PC-3 (cell line): ENCODE measurements around the gene GRK2. TPM values are rescaled to one million over a fixed set of nuclear protein-coding genes. Genes with fewer than 3 reads are reported as not detected.

ENCODE experiments used
- ATAC-seq: fragments of 200-7000 bp; cut with Tn5 transposase; 2 replicates; pipeline ENCODE4 v1.9.1; 2020; ENCODE audit warnings: mild to moderate bottlenecking, moderate library complexity
- BruUV-seq: library from RNA; stranded (reverse); fragments of 400-500 nt; replicated peaks from 2 replicates; lab custom pipeline; 2021; lab: Mats Ljungman, UMichigan
- CTCF ChIA-PET: fragments of 300-600 bp; sonication (Branson Sonifier 250); formaldehyde crosslinking; loops from one replicate; lab custom pipeline; 2022; ENCODE audit warnings: antibody characterized with exemption; lab: Charles Lee
- POLR2A ChIA-PET: fragments of 300-600 bp; sonication (Branson Sonifier 250); formaldehyde crosslinking; loops from one replicate; lab custom pipeline; 2022; ENCODE audit warnings: antibody characterized with exemption; ENCODE audit not compliant: unreplicated experiment; lab: Charles Lee
- DNase-seq: peaks from one replicate; pipeline ENCODE4 v3.0.0-alpha.2; 2015
- H2AFZ ChIP-seq: fragments of 300-600 bp; sonication (generic); 2 replicates; pipeline ENCODE4 v1.6.0; 2016; ENCODE audit warnings: antibody characterized with exemption, low read length
- H3F3A ChIP-seq: fragments of 300-600 bp; sonication (generic); one replicate; pipeline ENCODE4 v1.6.0; 2017; ENCODE audit warnings: antibody characterized with exemption, low read length, control low read depth, mild to moderate bottlenecking; ENCODE audit not compliant: unreplicated experiment
- H3K27ac ChIP-seq: fragments of 300-600 bp; sonication (generic); 2 replicates; pipeline ENCODE4 v1.5.1; 2016; ENCODE audit warnings: mild to moderate bottlenecking, low read length
- H3K27me3 ChIP-seq: fragments of 300-600 bp; sonication (generic); 2 replicates; pipeline ENCODE4 v1.6.1; 2016; ENCODE audit warnings: low read length, mixed read lengths
- H3K36me3 ChIP-seq: fragments of 300-600 bp; sonication (generic); 2 replicates; pipeline ENCODE4 v1.6.1; 2016; ENCODE audit warnings: low read depth, mixed run types, low read length, mixed read lengths
- H3K4me1 ChIP-seq: fragments of 300-600 bp; sonication (generic); 2 replicates; pipeline ENCODE4 v1.5.1; 2016; ENCODE audit warnings: low read length; ENCODE audit not compliant: insufficient read depth
- H3K4me2 ChIP-seq: fragments of 300-600 bp; sonication (generic); 2 replicates; pipeline ENCODE4 v1.6.0; 2016; ENCODE audit warnings: low read length
- H3K4me3 ChIP-seq: fragments of 300-600 bp; sonication (generic); 2 replicates; pipeline ENCODE4 v1.5.1; 2016; ENCODE audit warnings: mild to moderate bottlenecking, low read length, mixed read lengths
- H3K79me2 ChIP-seq: fragments of 300-600 bp; sonication (generic); 2 replicates; pipeline ENCODE4 v1.6.1; 2017; ENCODE audit warnings: low read length, mixed read lengths
- H3K9ac ChIP-seq: fragments of 300-600 bp; sonication (generic); 2 replicates; pipeline ENCODE4 v1.6.0; 2016; ENCODE audit warnings: mild to moderate bottlenecking, low read length
- H3K9me2 ChIP-seq: fragments of 300-600 bp; sonication (generic); replicated peaks from 2 replicates; pipeline ENCODE4 v1.6.1; 2016; ENCODE audit warnings: mixed run types, low read length, mixed read lengths
- H3K9me3 ChIP-seq: fragments of 300-600 bp; sonication (generic); 2 replicates; pipeline ENCODE4 v1.6.1; 2016; ENCODE audit warnings: low read length, mixed read lengths
- H4K20me1 ChIP-seq: fragments of 300-600 bp; sonication (generic); 2 replicates; pipeline ENCODE4 v1.6.1; 2016; ENCODE audit warnings: low read length, mixed read lengths
- EZH2 ChIP-seq: fragments of 300-600 bp; sonication (generic); IDR thresholded peaks from one replicate; pipeline ENCODE4 v1.6.1; 2017; ENCODE audit warnings: antibody characterized with exemption, mild to moderate bottlenecking, low read length; ENCODE audit not compliant: unreplicated experiment
- EZH2phosphoT487 ChIP-seq: fragments of 300-600 bp; sonication (generic); IDR thresholded peaks from 2 replicates; pipeline ENCODE4 v1.6.1; 2018; ENCODE audit warnings: mild to moderate bottlenecking, antibody characterized with exemption, low read length, borderline replicate concordance
- intact Hi-C: fragments of 100-400 bp; cut with micrococcal nuclease; formaldehyde crosslinking; loops from 2 replicates; pipeline ENCODE4 v1.9.0; 2023
- total RNA-seq: library from RNA; depleted of rRNA; stranded (reverse); fragments of >200 nt; gene quantifications from 2 replicates; pipeline ENCODE4 v1.2.3, GENCODE V29; 2014
- TF ChIP-seq, protein P1 (sequence below): fragments of 300-600 bp; sonication (generic); conservative IDR thresholded peaks from 2 replicates; pipeline ENCODE4 v1.5.1; 2017; ENCODE audit warnings: antibody characterized with exemption, low read depth, mild to moderate bottlenecking, low read length

Gene GRK2
- total RNA-seq, 1 experiment from 2014 or later, result 103 TPM

- TF ChIP-seq EZH2, result no peak
- TF ChIP-seq, protein P1, sequence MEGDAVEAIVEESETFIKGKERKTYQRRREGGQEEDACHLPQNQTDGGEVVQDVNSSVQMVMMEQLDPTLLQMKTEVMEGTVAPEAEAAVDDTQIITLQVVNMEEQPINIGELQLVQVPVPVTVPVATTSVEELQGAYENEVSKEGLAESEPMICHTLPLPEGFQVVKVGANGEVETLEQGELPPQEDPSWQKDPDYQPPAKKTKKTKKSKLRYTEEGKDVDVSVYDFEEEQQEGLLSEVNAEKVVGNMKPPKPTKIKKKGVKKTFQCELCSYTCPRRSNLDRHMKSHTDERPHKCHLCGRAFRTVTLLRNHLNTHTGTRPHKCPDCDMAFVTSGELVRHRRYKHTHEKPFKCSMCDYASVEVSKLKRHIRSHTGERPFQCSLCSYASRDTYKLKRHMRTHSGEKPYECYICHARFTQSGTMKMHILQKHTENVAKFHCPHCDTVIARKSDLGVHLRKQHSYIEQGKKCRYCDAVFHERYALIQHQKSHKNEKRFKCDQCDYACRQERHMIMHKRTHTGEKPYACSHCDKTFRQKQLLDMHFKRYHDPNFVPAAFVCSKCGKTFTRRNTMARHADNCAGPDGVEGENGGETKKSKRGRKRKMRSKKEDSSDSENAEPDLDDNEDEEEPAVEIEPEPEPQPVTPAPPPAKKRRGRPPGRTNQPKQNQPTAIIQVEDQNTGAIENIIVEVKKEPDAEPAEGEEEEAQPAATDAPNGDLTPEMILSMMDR, result no peak
- TF ChIP-seq EZH2phosphoT487, result no peak
- peaks cover 24% of the 10 kb centered on the region for H3K4me1 ChIP-seq
- ChIA-PET CTCF (interaction anchor here (0.5 to 0.6 kb wide), 2 partner anchors 146 to 194 kb away, joined by 3 read pairs; partner anchors contain the start of gene KDM2A), POLR2A (no interaction called here)
- intact Hi-C loops, result no loop called here
- H3K27me3 ChIP-seq, result no peaks in the 10 kb centered on the region
- no peaks in the 10 kb centered on the region for H4K20me1 ChIP-seq
- H3K4me3 ChIP-seq, result peak overlapping the region; percentile 11; the same call in 1 of the 2 replicates
- H3K36me3 ChIP-seq, result peaks cover 7% of the 10 kb centered on the region; the same call in 1 of the 2 replicates
- DNase-seq (no peak), ATAC-seq (no peak)
- H2AFZ ChIP-seq, result peak overlapping the region; percentile 1; the same call in 1 of the 2 replicates
- peaks cover 5% of the 10 kb centered on the region for H3F3A ChIP-seq
- no peaks in the 10 kb centered on the region for H3K9me3 ChIP-seq
- peak overlapping the region; percentile 69 for H3K9ac ChIP-seq
- H3K79me2 ChIP-seq, result peaks cover 4% of the 10 kb centered on the region
- H3K9me2 ChIP-seq, result no peaks in the 10 kb centered on the region
- H3K27ac ChIP-seq, result peak overlapping the region; percentile 95
- peak overlapping the region; percentile 68 for H3K4me2 ChIP-seq
- TSS peak; percentile 42 for BruUV-seq
These were observed 47.0 kb downstream of the GRK2 start for GRCh38 chr11:67313125-67313890.

DNA sequence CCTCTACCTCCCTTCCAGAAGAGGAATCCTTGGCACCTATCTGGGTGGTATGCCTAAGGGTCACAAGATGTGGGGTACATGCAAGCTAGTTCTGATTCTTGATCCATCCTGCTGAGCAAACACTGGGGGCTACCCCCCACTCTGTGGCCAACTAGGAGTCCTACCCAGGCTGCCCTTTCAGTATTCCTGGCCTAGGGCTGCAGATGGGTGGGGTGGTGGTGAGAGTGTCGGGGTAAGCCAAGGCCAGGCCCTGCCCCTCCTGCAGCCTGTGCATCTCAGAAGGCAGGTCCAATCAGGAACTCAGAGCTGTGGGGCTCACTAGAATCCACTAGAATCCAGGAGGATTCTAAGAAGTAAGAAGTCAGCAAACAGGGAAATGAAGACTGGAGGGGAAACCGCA, 47.9 kb downstream of the GRK2 start:
- H3K27me3 ChIP-seq, result no peaks in the 10 kb centered on the region
- H3F3A ChIP-seq, result peaks cover 5% of the 10 kb centered on the region
- no peaks in the 10 kb centered on the region for H3K9me3 ChIP-seq
- BruUV-seq, result no TSS peak
- H3K4me2 ChIP-seq, result no peak overlapping the region
- H3K4me1 ChIP-seq, result peaks cover 33% of the 10 kb centered on the region
- no peak overlapping the region for H2AFZ ChIP-seq
- ChIA-PET CTCF (no interaction called here), POLR2A (interaction anchor here (0.5 kb wide), 1 partner anchor 244 kb away, joined by 4 read pairs; no protein-coding TSS in a partner anchor)
- no peak overlapping the region for H3K4me3 ChIP-seq
- ATAC-seq (no peak), DNase-seq (no peak)
- H3K27ac ChIP-seq, result no peak overlapping the region
- no peak overlapping the region for H3K9ac ChIP-seq
- intact Hi-C loops, result no loop called here
- H3K79me2 ChIP-seq, result peaks cover 13% of the 10 kb centered on the region
- no peaks in the 10 kb centered on the region for H3K9me2 ChIP-seq
- H3K36me3 ChIP-seq, result peaks cover 7% of the 10 kb centered on the region; the same call in 1 of the 2 replicates
- TF ChIP-seq, protein P1, result no peak
- no peak for TF ChIP-seq EZH2
- TF ChIP-seq EZH2phosphoT487, result no peak
- no peaks in the 10 kb centered on the region for H4K20me1 ChIP-seq
